Superior temporal gyrus (tissue), 1 donor: ENCODE data around the gene KCNH5.

Experiments used
- DNase-seq: peaks from one replicate; pipeline ENCODE4 v3.0.0-alpha.2; 2016; ENCODE audit errors: extremely low spot score

KCNH5 gene

DNA sequence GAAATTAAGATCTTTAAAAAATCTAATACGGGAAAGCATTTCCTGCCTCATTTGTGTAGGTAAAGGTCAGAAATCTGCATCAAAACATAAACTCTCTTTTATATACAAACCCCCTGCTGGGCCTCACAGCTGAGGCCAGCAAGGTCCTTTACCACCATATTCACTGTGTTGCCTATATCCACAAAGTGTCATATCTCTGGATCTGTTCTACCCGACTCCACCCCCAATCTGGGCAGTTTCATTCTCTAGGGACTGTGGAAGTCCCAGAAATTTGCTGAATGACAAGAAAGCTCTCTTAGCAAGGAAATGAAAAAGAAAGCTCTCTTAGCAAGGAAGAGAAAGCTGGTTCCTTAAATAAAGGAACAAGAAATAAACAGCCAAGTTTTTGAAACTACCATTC is 301.7 kb downstream of the KCNH5 start:
- DNase-seq, result no peak

DNA sequence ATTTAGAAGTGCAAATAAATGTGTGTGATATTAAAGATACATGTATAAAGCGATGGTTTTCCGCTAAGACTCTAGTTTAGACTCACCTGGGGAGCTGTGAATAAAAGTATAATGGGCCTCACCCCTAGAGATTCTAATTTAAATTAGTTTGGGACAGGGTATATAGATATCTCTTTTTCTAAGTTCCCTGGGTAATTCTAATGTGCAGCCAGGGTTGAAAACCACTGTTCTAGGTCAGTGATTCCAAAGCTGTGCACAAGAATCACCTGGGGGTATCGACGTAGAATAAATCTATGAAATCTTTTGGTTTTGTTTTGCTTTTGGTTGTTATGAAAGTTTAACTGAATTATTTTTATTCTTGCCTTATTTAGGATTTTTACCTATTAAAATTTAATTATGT is 302.1 kb downstream of the KCNH5 start:
- no peak for DNase-seq

DNA sequence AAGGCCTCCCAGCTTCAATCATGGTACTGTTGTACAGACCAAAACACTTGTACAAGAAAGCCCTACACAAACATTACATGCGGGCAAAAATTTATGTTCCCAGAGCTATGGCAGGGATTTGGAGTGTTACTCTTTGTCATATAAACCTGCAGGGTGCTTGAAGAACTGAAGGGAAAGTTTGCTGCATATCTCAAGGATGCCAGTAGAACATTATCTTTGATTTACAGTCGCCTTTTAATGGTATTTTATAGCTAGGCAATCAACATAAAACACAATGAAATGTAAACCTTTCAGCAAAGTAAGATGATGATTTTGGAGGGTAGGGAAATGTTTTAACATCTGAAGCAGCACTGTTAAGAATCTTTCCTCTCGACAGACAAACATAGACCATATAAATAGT is 305.6 kb downstream of the KCNH5 start:
- DNase-seq, result no peak

DNA sequence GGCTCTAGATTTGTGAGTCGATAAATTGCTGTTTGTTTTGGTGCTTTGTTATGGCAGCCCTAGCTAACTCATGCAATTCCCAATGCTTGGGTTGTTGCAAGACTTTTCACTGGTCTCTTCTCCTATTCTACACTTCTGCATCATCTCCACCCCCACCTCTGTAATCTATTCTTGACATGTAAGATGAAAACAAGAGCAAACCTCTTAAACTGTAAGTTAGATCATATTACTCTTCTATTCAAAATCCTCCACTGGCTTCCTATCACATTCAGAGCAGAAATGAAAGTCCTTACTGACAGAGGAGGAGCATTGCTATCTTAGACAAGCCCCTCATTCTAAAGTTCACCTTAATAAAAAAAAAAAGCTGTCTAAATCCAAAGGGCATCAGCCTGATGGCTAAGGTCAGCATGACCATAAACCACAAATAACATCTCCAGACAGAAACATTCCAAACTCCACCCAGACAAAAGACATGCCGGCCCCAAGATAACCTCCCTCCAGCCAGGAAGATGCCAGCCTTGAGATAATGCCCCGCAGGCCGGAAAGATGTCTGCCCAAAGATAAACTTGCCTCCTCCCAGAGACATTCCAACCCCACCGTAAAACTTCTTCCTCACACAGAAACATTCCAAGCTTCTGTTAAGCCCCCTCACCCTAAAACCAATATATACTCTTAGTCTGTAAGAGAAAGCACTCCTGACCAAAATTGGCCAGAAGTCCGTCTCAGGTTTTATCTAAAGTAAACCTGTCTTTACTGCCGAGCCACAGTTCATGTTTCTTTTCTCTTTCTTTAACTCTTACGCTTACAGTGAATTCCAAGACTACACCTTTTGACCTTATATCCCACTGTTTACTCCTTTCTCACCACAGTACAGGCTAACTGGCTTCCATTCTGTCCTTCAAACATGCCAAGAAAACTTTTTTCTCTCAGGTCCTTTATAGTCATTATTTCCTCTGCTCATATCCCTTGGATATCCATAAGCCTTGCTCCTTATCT is 308.9 kb downstream of the KCNH5 start:
- DNase-seq, result no peak

DNA sequence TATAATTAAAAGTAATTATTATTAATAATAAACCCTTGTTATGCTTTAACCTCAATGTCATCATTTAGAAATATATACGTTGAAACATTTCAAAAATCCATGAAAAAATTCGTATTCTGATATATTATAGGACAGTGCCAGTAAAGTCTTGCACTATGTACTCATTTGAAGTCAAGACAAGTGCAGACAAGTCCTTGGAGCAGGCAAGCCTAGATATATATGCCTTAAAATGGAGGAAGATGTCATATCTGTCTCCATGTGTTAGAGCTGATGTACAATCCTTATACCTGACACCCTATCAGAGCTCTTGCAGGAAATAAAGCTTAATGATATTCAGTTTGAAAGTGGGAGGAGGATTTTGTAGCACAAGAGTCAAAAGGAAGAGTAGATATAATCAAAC is 310.4 kb downstream of the KCNH5 start:
- DNase-seq, result no peak

DNA sequence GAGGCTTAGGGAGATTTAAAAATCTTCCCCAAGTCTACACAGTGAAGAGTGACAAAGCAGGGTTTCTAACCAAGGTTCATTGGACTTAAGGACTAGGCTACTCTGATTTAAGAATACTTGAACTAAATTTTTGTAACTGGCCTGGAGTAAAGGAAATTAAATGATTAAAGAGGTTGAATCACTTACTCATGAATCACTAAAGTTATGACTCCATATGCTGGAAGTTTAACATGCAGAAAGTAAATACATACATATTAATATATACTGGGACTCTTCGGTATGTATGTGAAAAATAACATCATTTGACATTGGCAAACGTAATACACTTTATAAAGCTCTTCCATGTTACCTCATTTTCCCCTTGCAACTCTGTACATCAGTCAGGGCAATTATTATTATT is 322.9 kb downstream of the KCNH5 start:
- no peak for DNase-seq

DNA sequence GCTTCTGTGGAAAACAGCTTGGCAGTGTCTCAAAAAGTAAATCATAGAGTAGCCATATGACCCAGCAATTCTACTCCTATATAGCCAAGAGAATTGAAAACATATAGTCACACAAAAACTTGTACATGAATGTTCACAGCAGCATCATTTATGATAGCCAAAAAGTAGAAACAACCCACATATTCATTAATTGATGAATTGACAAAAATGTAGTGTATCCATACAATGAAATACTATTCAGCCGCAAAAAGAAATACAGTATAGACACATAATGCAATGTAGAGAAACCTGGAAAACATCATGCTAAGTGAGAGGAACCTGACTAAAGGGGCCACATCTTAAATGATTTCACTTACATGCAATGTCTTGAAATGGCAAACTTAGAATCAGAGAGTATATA is 326.6 kb downstream of the KCNH5 start:
- no peak for DNase-seq

DNA sequence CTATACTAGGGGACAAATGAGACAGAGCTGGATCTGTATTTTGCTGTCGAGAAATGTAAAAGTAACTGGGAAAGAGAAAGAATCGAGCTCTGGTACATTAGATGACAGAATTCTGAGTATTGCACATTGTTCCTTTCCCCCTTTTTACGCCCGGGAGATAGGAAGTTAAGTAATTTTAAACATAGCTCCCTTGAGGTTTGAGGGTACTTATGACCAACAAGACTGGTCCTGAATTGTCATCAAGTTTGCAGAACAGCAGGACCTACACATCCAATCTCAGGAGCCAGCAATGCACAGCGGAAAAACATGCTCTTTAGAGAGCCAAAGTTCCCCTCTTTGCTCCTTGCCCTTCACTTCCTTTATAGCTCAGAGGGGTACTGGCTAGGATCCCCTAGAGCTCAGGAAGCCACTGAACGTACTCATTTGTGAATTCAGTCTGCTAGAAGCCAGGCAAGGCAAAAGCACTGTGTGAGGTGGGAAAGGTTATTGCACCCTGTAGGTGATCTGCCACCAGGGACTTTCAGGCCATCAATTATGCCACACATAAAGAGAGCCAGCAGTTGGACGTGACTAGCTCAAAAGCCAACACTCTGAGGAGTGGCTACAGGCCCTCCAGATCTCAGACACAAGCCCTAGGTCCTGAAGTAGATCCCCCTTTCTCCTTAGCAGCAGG is 333.8 kb downstream of the KCNH5 start:
- no peak for DNase-seq

DNA sequence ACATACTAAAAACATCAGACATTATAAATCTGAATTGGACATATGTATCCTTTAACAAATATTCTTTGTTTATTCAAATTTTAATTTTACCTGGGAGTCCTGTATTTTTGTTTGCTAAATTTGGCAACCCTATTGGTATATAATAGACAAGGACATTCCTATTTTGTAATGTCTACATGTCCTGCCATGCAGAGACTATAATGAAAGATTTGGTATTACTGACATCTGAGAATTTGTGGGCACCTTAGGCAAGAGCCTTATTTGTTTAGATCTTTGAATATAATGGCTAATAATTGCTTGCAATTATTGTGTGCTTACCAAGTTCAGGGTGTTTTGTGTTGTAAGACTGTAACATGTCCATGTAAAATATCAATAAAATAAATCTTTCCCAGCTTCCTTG is 334.4 kb downstream of the KCNH5 start:
- DNase-seq, result no peak

DNA sequence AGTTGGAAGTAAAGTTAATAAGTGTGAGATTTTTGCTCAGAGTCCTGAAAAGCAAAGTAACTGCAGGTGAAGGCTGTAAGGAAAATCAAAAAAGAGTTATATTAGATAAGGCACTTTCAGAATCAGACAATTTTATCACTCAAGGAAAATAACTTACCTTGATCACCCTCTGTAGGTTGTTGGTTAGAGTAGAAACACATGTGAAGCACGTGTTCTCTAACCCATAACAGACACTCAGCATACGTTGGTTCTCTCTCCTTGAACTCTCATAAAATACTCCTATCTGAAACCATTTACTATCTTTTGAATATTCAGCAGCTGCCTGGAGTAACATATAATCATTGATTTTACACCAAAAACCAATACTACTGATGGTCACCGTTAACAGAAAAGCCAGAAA is 335.5 kb downstream of the KCNH5 start:
- no peak for DNase-seq

DNA sequence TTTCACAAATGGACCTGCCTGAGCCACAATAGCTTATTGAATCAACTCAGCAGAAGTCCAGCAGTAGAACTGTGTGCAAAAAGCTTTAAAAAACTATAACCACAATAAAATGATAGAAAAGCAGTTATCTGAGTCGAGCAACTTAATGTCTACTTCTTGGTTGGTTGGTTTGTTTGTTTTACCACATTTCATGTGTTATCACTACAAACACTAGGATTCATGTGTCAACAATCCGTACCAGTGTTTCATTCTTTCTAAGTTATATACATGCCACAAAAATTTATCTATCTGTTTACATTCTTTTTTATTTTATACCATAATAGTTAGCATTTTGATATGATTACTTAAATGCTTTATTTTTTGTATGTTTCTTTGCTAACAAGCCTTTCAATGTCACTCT is 339.0 kb downstream of the KCNH5 start:
- no peak for DNase-seq

DNA sequence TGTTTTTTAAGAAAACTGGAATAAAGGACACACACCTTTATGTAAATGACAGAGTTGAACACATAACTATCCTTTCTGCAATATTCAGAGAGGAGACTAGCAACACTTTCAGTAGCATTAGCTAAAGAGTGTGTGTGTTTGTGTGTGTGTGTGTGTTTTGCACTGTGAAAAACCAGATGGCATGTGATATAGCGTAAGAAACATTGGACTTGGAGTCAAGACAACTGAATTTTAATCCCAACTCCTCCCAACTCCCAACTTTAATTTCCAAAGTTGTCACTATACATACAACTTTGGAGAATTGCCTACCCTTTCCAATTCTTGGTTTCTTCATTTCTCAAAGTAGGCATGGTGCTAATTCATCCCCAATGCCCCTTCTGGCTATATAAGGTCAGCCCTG is 347.8 kb downstream of the KCNH5 start:
- no peak for DNase-seq

DNA sequence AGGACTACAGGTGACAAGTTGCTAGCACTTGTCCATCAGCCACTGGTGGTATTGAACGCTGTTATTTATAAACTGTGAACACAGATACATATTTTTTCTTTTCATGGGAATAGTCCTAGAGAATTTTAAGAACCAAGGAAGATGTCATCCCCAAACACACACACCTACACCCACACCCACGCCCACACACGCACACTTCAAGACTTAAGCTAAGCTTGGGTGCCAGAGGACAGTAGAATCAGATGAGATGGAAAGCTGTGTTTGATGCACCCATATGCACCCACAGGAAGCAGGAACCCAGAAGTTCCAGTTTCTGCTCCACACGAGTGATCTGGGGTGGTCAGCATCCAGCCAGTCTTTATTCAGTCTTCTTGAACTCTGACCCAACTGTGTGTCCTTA is 348.3 kb downstream of the KCNH5 start:
- no peak for DNase-seq

DNA sequence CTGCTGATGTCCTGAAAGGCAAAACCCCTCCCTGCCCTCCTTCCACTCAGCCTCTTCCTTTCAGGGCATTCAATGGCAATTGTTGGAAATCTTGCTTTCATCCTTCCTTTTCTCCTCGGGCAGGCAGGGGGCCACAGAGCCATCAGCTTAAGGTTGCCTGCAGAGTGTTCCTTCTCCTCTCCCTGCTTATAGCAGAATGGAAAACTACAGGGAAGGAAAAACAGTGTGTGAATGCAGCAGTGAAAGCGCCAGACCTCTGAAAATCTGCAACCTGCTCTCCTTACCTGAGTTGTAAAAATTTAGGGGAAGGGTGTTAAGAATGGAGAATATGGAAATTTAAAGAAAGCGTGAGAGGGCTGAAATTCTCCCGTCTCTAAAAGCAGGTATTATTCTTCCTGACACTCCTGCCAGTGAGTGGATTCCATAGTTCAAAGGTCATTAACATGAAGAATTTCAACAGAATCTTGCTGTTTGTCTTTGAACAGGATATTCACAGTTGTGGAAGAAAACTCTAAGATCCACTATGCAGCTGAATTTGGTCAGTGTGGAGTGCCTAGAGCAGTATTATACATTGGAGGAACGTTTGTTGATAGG is 348.8 kb downstream of the KCNH5 start:
- DNase-seq, result no peak

DNA sequence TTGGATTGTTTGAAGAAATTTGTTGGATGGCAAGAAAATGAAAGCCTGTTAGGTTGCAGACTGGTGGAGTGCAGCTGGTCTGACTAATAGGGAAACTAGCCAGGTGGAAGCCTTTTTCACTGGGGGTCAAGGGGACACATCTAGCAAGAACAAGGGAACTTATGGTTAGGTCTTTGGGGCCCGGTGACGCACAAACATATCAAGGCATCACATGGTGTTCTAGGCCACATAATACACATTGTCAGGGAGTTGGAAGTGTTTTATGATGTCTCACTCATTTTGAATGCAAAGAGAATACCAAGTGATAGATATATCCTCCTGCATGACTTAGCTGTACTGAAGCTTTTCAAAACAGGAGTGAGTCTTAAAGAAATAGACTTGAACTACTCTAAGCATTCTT is 351.2 kb downstream of the KCNH5 start:
- no peak for DNase-seq

DNA sequence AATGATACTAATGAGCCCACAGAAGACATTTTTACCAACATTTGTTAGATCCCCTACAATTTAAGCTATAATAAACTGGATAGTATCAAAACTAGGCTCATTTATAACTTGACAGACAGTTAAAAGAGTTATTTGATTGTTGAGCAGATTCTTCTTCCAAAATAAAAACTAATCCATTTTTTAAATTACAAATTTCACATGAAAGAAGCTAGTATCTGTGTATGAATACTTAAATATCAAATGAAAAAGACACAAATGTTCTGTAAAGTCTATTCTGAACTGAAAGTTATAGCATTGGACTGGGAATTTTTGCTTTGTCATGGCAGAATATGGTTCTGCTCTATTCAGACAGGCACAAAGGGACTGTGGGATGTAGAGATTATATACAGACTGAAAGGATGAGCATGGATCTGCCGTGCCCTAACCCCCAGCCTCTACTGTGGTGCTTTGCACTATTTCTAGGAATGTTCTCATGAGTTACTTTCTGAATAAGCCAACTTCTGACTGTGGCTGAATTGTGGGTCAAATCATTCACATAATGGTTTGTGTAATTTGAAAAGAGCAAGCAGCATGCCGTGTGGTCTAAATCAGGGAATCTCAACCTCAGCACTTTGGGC is 352.7 kb downstream of the KCNH5 start:
- no peak for DNase-seq

DNA sequence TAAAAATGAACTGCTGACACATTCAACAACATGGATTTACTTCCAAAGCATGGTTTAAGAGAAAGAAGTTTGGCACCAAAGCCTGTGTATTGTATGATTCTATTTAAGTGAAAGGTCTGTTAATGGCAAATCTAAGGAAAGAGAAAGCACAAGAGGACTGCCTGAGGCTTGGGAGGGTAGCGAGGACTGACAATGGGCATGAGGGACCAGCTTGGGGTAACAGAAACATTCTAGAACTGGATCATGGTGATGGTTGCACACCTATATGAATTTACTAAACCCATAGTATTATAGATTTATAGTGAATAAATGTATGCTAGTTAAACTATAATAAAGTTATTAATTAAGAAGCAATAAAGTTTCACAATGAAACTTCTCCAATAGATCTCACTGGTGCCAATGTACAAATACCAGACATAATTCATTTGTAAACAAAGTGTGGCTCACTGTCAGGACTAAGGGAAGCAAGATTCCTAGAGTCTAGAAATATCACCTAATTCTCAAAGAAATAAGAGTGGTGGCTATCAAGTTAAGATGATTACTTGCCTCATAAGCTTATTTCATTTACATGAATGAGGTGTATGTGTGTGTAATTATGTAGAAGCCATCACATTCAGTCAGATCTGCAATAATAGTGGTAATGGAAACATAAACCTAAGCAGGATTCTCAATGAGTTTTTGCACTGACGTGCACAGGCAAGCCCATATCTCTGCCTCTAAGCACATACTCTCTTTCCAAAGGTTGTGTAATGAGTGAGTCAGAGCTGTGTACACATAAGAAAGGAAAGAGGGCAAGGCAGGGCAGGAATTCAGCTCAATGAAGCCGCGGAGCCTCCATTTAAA is 353.4 kb downstream of the KCNH5 start:
- DNase-seq, result no peak

DNA sequence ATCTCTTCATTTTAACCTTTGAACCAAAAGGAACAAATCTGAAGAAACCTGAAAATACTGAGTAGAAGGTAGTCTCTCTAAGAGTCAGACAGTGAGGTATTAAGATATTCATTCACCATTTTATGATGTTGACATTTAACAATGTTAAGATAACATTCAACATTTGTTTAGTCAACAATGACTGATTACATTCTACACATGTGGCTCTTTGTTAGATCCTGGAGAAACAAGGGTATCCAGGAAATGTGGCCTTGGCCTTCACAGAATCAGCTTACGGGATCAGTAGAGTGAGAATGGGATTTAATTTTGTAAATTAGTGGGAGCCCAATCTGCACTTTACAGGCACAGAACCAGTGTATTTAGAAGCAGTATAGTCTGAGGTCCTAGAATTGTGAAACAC is 355.5 kb downstream of the KCNH5 start:
- no peak for DNase-seq

DNA sequence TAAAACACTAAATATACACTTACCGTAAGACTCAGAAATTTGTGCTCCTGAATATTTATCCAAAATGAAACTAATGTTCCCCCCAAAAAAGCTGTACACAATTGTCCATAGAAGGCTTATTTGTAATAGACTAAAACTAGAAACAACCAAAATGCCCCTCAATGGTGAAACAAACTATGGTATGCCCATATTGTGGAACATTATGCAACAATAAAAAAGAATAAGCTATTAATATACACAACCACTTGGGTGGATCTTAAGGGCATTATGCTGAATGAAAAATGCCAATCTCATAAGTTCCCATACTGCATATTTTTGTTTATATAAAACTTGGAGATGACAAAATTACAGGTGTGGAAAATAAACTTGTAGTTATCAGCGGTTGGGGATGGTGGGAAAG is 357.4 kb downstream of the KCNH5 start:
- no peak for DNase-seq

DNA sequence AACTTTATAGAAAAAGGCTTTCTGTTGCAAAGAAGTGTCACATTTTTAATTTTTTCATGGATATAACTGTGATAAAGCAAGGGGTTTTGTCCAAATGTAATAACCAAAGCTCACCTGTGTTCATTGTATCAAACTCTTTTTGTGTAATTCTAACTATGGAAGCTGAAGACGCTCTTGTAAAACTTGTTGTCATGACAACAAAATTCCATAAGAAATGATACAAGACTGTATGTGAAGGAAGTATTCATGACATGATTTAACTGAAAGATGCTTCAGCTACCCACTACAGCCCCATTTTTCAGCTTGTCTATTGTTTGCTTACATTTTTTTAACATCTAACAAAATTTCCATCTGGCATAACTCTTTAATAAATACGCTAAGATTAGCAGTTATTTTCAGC is 360.9 kb downstream of the KCNH5 start:
- DNase-seq, result no peak

DNA sequence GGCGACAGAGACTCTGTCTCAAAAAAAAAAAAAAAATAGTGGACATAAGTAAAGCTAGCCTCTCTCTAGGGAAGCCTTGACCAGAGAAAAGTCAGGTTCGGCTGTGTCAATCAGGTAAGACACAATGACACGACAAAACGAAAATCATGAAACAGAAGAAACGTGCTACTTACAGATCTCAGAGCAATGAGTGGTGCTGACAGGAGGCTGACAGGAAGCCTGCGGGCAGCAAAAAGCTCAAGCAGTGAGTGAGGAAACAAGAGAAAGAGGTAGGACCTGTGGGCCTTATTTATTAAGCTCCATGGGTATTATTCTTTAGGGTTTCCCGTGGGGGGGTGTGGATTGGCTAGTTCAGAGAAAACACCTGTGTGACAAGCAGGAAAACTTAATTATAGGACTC is 363.1 kb downstream of the KCNH5 start:
- DNase-seq, result no peak
